ENCODE measurements around the gene FAM78B. TPM values are rescaled to one million over a fixed set of nuclear protein-coding genes. Genes with fewer than 3 reads are reported as not detected.

FAM78B gene
- total RNA-seq, 2 experiments from 2014 or later: 0.11 TPM; not detected in 1

DNA sequence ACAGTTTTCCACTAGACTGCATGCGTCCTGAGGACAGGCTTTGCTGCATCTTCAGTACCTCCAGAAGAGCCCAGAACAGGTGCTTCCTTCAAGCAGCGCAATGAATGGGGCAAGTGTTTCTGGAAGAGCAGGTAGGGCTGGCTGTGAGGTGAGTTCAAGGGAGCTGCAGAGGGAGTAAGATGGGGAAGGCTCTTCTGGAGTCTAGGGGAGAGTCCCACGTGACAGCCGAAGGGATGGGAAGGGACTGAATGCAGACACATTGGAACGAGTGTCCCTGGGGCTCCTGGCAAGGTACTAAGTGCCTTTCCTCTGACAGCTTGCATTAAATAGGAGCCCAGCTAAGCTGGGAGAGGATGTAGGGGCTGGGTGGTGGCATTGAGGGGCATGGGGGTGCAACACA is 84.2 kb downstream of the FAM78B start:
- intact Hi-C loops (cut with DNase I, micrococcal nuclease): no loop called here

DNA sequence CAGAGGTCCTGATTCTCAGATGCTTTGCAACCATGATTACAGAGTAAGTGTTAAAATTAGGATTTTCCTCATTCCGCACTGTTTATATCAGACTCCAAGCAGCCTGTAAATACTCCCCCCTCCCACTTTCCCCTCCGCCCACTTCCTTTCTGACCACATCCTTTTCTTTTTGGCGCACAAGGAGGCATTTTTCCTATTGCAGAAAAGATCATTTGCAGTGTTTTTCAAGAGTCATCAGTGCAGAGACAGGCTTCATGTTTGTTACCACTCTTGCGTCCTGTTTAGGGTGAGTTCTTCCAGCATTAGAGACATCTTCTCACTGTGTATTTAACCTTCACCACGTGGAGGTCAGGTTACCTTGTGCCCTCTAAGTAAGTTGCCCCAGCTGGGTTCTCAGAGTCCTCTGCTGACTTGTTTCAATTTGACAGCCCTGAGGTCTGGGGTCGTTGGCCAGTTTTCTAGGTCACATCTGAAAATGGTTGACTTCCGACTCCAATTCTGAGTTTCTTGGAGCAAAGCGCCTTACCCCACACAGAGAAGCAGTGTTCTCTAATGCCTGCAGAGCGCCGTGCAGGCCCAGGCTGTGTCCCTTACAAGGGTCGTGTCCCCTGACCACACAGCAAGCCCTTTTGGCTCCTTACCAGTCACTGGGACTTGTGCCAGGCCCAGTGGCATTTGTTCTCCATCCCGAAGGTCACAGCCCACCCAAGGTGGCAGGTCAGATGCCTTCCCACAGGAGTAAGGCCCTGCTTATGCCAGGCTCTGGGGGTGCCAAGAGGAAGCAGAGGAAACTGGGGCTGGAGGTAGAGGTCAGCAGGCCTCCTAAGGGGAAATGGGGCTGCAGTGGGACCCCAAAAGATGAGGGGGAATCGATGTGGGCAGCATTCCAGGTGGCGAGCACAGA is 85.6 kb downstream of the FAM78B start:
- Histone ChIP-seq H3K4me3 (ENCODE audit: low read length) (peak overlapping the region; percentile 6), H3K27ac (ENCODE audit: low read depth in 1 of 2, low read length in 2 of 2) (no peak overlapping the region), H3K9me3 (ENCODE audit: control insufficient read depth in 1 of 2, insufficient read depth in 1 of 2, low read length in 2 of 2) (peaks cover 0 to 4% of the 10 kb centered on the region in 2 experiments), H3K4me1 (ENCODE audit: insufficient read depth, low read length) (peaks cover 33% of the 10 kb centered on the region), H3K36me3 (ENCODE audit: insufficient read depth, low read length) (no peaks in the 10 kb centered on the region), H3K27me3 (ENCODE audit: control insufficient read depth in 1 of 2, insufficient read depth in 2 of 2, low read length in 2 of 2) (no peaks in the 10 kb centered on the region)
- DNase-seq (peak in 1 of 14 experiments; percentile 41), ATAC-seq (ENCODE audit: poor library complexity) (peak; percentile 22)
- POLR2A ChIA-PET: no interaction called here
- Mint-ChIP-seq H3K36me3 (ENCODE audit: low read depth) (no peaks in the 10 kb centered on the region), H3K9me3 (no peaks in the 10 kb centered on the region), H3K4me1 (ENCODE audit: low read depth) (peaks cover 41% of the 10 kb centered on the region), H3K27ac (peak overlapping the region; percentile 5), H3K4me3 (peak overlapping the region; percentile 31), H3K27me3 (no peaks in the 10 kb centered on the region)
- CTCF ChIA-PET: no interaction called here
- TF ChIP-seq, protein P1, sequence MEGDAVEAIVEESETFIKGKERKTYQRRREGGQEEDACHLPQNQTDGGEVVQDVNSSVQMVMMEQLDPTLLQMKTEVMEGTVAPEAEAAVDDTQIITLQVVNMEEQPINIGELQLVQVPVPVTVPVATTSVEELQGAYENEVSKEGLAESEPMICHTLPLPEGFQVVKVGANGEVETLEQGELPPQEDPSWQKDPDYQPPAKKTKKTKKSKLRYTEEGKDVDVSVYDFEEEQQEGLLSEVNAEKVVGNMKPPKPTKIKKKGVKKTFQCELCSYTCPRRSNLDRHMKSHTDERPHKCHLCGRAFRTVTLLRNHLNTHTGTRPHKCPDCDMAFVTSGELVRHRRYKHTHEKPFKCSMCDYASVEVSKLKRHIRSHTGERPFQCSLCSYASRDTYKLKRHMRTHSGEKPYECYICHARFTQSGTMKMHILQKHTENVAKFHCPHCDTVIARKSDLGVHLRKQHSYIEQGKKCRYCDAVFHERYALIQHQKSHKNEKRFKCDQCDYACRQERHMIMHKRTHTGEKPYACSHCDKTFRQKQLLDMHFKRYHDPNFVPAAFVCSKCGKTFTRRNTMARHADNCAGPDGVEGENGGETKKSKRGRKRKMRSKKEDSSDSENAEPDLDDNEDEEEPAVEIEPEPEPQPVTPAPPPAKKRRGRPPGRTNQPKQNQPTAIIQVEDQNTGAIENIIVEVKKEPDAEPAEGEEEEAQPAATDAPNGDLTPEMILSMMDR (IDR thresholded peaks at IDR 0.05): no peak
- intact Hi-C loops (cut with DNase I, micrococcal nuclease): no loop called here

More for the DNA sequence above, 84.2 kb downstream of the FAM78B start:
- POLR2A ChIA-PET: no interaction called here
- H3K4me3 ChIP-seq (ENCODE audit: low read length): no peak overlapping the region
- no peaks in the 10 kb centered on the region for H3K9me3 Mint-ChIP-seq
- no peak overlapping the region for H3K27ac ChIP-seq (ENCODE audit: low read depth in 1 of 2, low read length in 2 of 2)
- DNase-seq (no peak), ATAC-seq (ENCODE audit: poor library complexity) (no peak)
- H3K9me3 ChIP-seq (ENCODE audit: control insufficient read depth in 1 of 2, insufficient read depth in 1 of 2, low read length in 2 of 2): peaks cover 0 to 4% of the 10 kb centered on the region in 2 experiments
- no peak overlapping the region for H3K4me3 Mint-ChIP-seq
- H3K27me3 ChIP-seq (ENCODE audit: control insufficient read depth in 1 of 2, insufficient read depth in 2 of 2, low read length in 2 of 2): no peaks in the 10 kb centered on the region
- CTCF ChIA-PET: no interaction called here
- TF ChIP-seq, protein P1 (IDR thresholded peaks at IDR 0.05): no peak
- peaks cover 33% of the 10 kb centered on the region for H3K4me1 ChIP-seq (ENCODE audit: insufficient read depth, low read length)
- H3K27ac Mint-ChIP-seq: no peak overlapping the region
- no peaks in the 10 kb centered on the region for H3K27me3 Mint-ChIP-seq
- H3K36me3 Mint-ChIP-seq (ENCODE audit: low read depth): no peaks in the 10 kb centered on the region
- peaks cover 41% of the 10 kb centered on the region for H3K4me1 Mint-ChIP-seq (ENCODE audit: low read depth)
- no peaks in the 10 kb centered on the region for H3K36me3 ChIP-seq (ENCODE audit: insufficient read depth, low read length)

DNA sequence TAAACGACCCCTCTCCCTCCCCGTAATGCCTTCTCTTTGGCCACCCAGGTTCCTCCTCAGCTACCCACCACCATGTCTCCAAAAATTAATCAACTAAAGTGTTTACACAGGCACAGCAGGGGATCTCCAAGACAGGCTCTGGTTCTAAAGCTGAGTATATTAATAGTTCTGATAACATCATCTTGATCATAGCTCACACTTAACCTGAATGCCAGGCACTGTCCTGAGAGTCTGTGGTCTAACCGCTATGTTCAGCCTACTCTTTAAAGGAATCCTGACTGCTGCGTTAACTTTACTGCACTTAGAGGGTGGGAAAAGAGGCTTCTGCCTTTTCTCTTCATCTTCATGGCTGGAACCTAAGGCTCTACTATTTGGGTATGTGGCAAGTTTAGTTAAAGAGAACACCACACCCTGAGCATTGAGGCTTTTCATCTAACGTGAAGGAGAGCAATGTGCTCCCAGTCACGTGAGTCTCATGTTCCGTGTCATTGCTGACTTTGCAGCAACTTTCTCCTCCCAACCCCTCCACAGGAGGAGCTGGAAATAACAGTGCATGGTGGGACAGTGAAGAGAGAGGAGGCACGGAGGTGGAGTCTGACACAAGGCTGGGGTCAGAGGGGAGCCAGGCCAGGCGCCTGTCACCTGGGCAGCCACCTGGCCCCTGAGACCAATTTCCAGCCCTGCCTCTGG is 86.4 kb downstream of the FAM78B start:
- no peaks in the 10 kb centered on the region for H3K27me3 Mint-ChIP-seq
- intact Hi-C loops (cut with DNase I, micrococcal nuclease): no loop called here
- CTCF ChIA-PET: no interaction called here
- peaks cover 41% of the 10 kb centered on the region for H3K4me1 Mint-ChIP-seq (ENCODE audit: low read depth)
- DNase-seq (no peak), ATAC-seq (ENCODE audit: poor library complexity) (peak; percentile 23)
- Histone ChIP-seq H3K36me3 (ENCODE audit: insufficient read depth, low read length) (no peaks in the 10 kb centered on the region), H3K4me1 (ENCODE audit: insufficient read depth, low read length) (peaks cover 33% of the 10 kb centered on the region), H3K9me3 (ENCODE audit: control insufficient read depth in 1 of 2, insufficient read depth in 1 of 2, low read length in 2 of 2) (peaks cover 0 to 4% of the 10 kb centered on the region in 2 experiments), H3K27me3 (ENCODE audit: control insufficient read depth in 1 of 2, insufficient read depth in 2 of 2, low read length in 2 of 2) (no peaks in the 10 kb centered on the region), H3K4me3 (ENCODE audit: low read length) (peak overlapping the region; percentile 6), H3K27ac (ENCODE audit: low read depth in 1 of 2, low read length in 2 of 2) (no peak overlapping the region)
- no peaks in the 10 kb centered on the region for H3K36me3 Mint-ChIP-seq (ENCODE audit: low read depth)
- TF ChIP-seq, protein P1 (IDR thresholded peaks at IDR 0.05): no peak
- H3K27ac Mint-ChIP-seq: peak overlapping the region; percentile 5
- H3K4me3 Mint-ChIP-seq: no peak overlapping the region
- no peaks in the 10 kb centered on the region for H3K9me3 Mint-ChIP-seq
- POLR2A ChIA-PET: no interaction called here
